ENCODE measurements around the gene ZNF688. TPM values are rescaled to one million over a fixed set of nuclear protein-coding genes. Genes with fewer than 3 reads are reported as not detected.
A peak's percentile ranks its signal among the peaks of the same experiment; 100 is the strongest.

ZNF688 gene
- total RNA-seq, 1 donor from 2014 or later: 3.6 TPM

- Mint-ChIP-seq H3K27me3 (ENCODE audit: insufficient read depth, low read depth) (peaks cover 2% of the 10 kb centered on the region), H3K4me1 (peaks cover 43% of the 10 kb centered on the region), H3K27ac (no peak overlapping the region), H3K9me3 (peaks cover 7% of the 10 kb centered on the region), H3K36me3 (peaks cover 4% of the 10 kb centered on the region), H3K4me3 (no peak overlapping the region)
- Histone ChIP-seq H3K27me3 (no peaks in the 10 kb centered on the region), H3K79me2 (ENCODE audit: low read depth) (no peaks in the 10 kb centered on the region), H3K27ac (no peak overlapping the region), H3K4me2 (no peak overlapping the region), H3K36me3 (no peaks in the 10 kb centered on the region), H2AFZ (replicated peaks) (no peak overlapping the region), H4K20me1 (ENCODE audit: low read depth) (no peaks in the 10 kb centered on the region), H3K4me1 (peaks cover 9% of the 10 kb centered on the region), H3K4me3 (no peak overlapping the region), H3K9me3 (ENCODE audit: low read depth) (no peaks in the 10 kb centered on the region), H3K9ac (no peak overlapping the region), H3F3A (ENCODE audit: low read depth) (peaks cover under 1% of the 10 kb centered on the region)
- TF ChIP-seq CTCF (IDR thresholded peaks at IDR 0.05): no peak
- no peak for TF ChIP-seq EZH2 (IDR thresholded peaks at IDR 0.05)
- TF ChIP-seq EZH2phosphoT487 (IDR thresholded peaks at IDR 0.05): no peak
- no peak for DNase-seq (ENCODE audit: low spot score)
These were observed 47.7 kb upstream of the ZNF688 start for GRCh38 chr16:30619202-30619601.

GRCh38 chr16:30615358-30616091, 44.0 kb upstream of the ZNF688 start:
- peak; percentile 81 for DNase-seq (ENCODE audit: low spot score)
- TF ChIP-seq CTCF (IDR thresholded peaks at IDR 0.05) (peak; percentile 85), EZH2 (IDR thresholded peaks at IDR 0.05) (no peak)
- H3K36me3 ChIP-seq: no peaks in the 10 kb centered on the region
- no peaks in the 10 kb centered on the region for H3K79me2 ChIP-seq (ENCODE audit: low read depth)
- H3K27me3 Mint-ChIP-seq (ENCODE audit: insufficient read depth, low read depth): peaks cover 4% of the 10 kb centered on the region
- H3K4me1 ChIP-seq: no peaks in the 10 kb centered on the region
- H3K27ac Mint-ChIP-seq: no peak overlapping the region
- no peak overlapping the region for H3K4me3 ChIP-seq
- no peaks in the 10 kb centered on the region for H3K27me3 ChIP-seq
- H4K20me1 ChIP-seq (ENCODE audit: low read depth): no peaks in the 10 kb centered on the region
- peaks cover 4% of the 10 kb centered on the region for H3K36me3 Mint-ChIP-seq
- H3K9ac ChIP-seq: no peak overlapping the region
- H3K4me2 ChIP-seq: no peak overlapping the region
- no peaks in the 10 kb centered on the region for H3K9me3 ChIP-seq (ENCODE audit: low read depth)
- H2AFZ ChIP-seq (replicated peaks): no peak overlapping the region
- peaks cover 11% of the 10 kb centered on the region for H3F3A ChIP-seq (ENCODE audit: low read depth)
- H3K27ac ChIP-seq: no peak overlapping the region
- no peak overlapping the region for H3K4me3 Mint-ChIP-seq
- H3K4me1 Mint-ChIP-seq: peaks cover 26% of the 10 kb centered on the region
- H3K9me3 Mint-ChIP-seq: peaks cover 4% of the 10 kb centered on the region

GRCh38 chr16:30609926-30610839, 38.7 kb upstream of the ZNF688 start, which contains the start of gene ZNF689:
Gene ZNF689 (minus strand): TSS chr16:30610389. CDS start chr16:30610041, 348 bp downstream.
- H3K36me3 ChIP-seq: no peaks in the 10 kb centered on the region
- H3F3A ChIP-seq (ENCODE audit: low read depth): peaks cover 13% of the 10 kb centered on the region
- no peaks in the 10 kb centered on the region for H3K9me3 ChIP-seq (ENCODE audit: low read depth)
- peak within 1 kb of the TSS; percentile 90 for H2AFZ ChIP-seq (replicated peaks)
- no peaks in the 10 kb centered on the region for H3K9me3 Mint-ChIP-seq
- H3K4me1 Mint-ChIP-seq: peaks cover 5% of the 10 kb centered on the region
- H3K27me3 ChIP-seq: no peaks in the 10 kb centered on the region
- peak within 1 kb of the TSS; percentile 84 for H3K4me2 ChIP-seq
- H3K4me3 ChIP-seq: peak within 1 kb of the TSS; percentile 89
- H3K4me3 Mint-ChIP-seq: peak within 1 kb of the TSS; percentile 93
- H3K79me2 ChIP-seq (ENCODE audit: low read depth): peaks cover 31% of the 10 kb centered on the region
- peak within 1 kb of the TSS; percentile 64 for H3K27ac ChIP-seq
- H3K36me3 Mint-ChIP-seq: peaks cover 4% of the 10 kb centered on the region
- H3K9ac ChIP-seq: peak within 1 kb of the TSS; percentile 88
- peak within 1 kb of the TSS; percentile 98 for H3K27ac Mint-ChIP-seq
- no peaks in the 10 kb centered on the region for H3K4me1 ChIP-seq
- DNase-seq (ENCODE audit: low spot score): peak; percentile 99
- H4K20me1 ChIP-seq (ENCODE audit: low read depth): no peaks in the 10 kb centered on the region
- peaks cover 5% of the 10 kb centered on the region for H3K27me3 Mint-ChIP-seq (ENCODE audit: insufficient read depth, low read depth)
- TF ChIP-seq EZH2phosphoT487 (IDR thresholded peaks at IDR 0.05) (no peak), CTCF (IDR thresholded peaks at IDR 0.05) (no peak), EZH2 (IDR thresholded peaks at IDR 0.05) (no peak)
